B cell (primary cell): Measurements from ENCODE around the gene FIGNL2. TPM values are rescaled to one million over a fixed set of nuclear protein-coding genes. Genes with fewer than 3 reads are reported as not detected.

Experiments used
- ATAC-seq: fragments of 200-7000 bp; cut with Tn5 transposase; one replicate; pipeline ENCODE4 v1.10.0; 2021; ENCODE audit warnings: low read depth, mild to moderate bottlenecking, moderate number of reproducible peaks, moderate library complexity
- CTCF ChIA-PET: fragments of 350-600 bp; sonication (Branson Sonifier 250); formaldehyde crosslinking; loops from one replicate; lab custom pipeline; 2021; ENCODE audit warnings: antibody characterized with exemption, inconsistent platforms; lab: Charles Lee
- POLR2A ChIA-PET: fragments of 350-600 bp; sonication (Branson Sonifier 250); formaldehyde crosslinking; loops from one replicate; lab custom pipeline; 2021; ENCODE audit warnings: antibody characterized with exemption; lab: Charles Lee
- DNase-seq: peaks from one replicate; pipeline ENCODE4 v3.0.0; 2013
- H2AFZ ChIP-seq: 2 replicates; pipeline ENCODE4 v1.6.1; 2012; ENCODE audit warnings: mild to moderate bottlenecking, low read depth, low read length; ENCODE audit not compliant: insufficient read depth, poor library complexity, severe bottlenecking
- H3K27ac ChIP-seq, 2 donors: 1 replicate in 1 of 2; 2 replicates in 1 of 2; pipeline ENCODE4 v1.5.1; 2012 to 2013; ENCODE audit warnings: low read length in 2 of 2, mild to moderate bottlenecking in 2 of 2, moderate library complexity in 1 of 2
- H3K27me3 ChIP-seq, 4 experiments: fragments of 200-600 bp in 1 of 4; sonication (generic) in 1 of 4; replicated peaks in 1 of 4; 1 replicate in 2 of 4; 2 replicates in 2 of 4; pipeline versions ENCODE4 v1.6.1 to v1.7.0; 2013 to 2016; ENCODE audit warnings: low read length in 3 of 4, mild to moderate bottlenecking in 2 of 4, mixed read lengths in 1 of 4, moderate library complexity in 1 of 4; ENCODE audit not compliant: insufficient read depth in 4 of 4, control insufficient read depth in 3 of 4; ENCODE audit errors: control extremely low read depth in 1 of 4
- H3K36me3 ChIP-seq, 2 experiments: replicated peaks in 1 of 2; 1 replicate in 1 of 2; 2 replicates in 1 of 2; pipeline versions ENCODE4 v1.6.1 to v1.7.1; 2013; ENCODE audit warnings: low read length in 1 of 2; ENCODE audit not compliant: insufficient read depth in 2 of 2, control insufficient read depth in 1 of 2; ENCODE audit errors: control extremely low read depth in 1 of 2, extremely low read depth in 1 of 2
- H3K4me1 ChIP-seq, 2 donors: fragments of 200-600 bp in 1 of 2; sonication (generic) in 1 of 2; 1 replicate in 1 of 2; 2 replicates in 1 of 2; pipeline versions ENCODE4 v1.5.1 to v1.6.1; 2013 to 2017; ENCODE audit warnings: low read length in 2 of 2; ENCODE audit not compliant: control insufficient read depth in 2 of 2, insufficient read depth in 2 of 2
- H3K4me2 ChIP-seq: replicated peaks from 2 replicates; pipeline ENCODE3; 2012; ENCODE audit warnings: mild to moderate bottlenecking, low read depth, low read length; ENCODE audit not compliant: poor library complexity, severe bottlenecking
- H3K4me3 ChIP-seq, 5 experiments: fragments of 200-600 bp in 1 of 5; sonication (generic) in 1 of 5; 1 replicate in 3 of 5; 2 replicates in 2 of 5; pipeline versions ENCODE4 v1.5.1 to v1.7.0; 2011 to 2016; ENCODE audit warnings: low read length in 4 of 5, mild to moderate bottlenecking in 4 of 5, low read depth in 2 of 5, control low read depth in 1 of 5, moderate library complexity in 1 of 5; ENCODE audit not compliant: insufficient read depth in 1 of 5; ENCODE audit errors: control extremely low read depth in 1 of 5, extremely low read depth in 1 of 5
- H3K79me2 ChIP-seq: fragments of 200-600 bp; sonication (generic); one replicate; pipeline ENCODE4 v1.6.0; 2016; ENCODE audit warnings: low read length; ENCODE audit not compliant: control insufficient read depth, insufficient read depth
- H3K9ac ChIP-seq: fragments of 200-600 bp; sonication (generic); 2 replicates; pipeline ENCODE4 v1.6.1; 2017; ENCODE audit warnings: mild to moderate bottlenecking, low read length, moderate library complexity
- H3K9me3 ChIP-seq, 3 donors: one replicate each; pipeline versions ENCODE4 v1.6.1 to v1.7.1; 2013; ENCODE audit warnings: low read length in 2 of 3; ENCODE audit not compliant: control insufficient read depth in 2 of 3, insufficient read depth in 1 of 3; ENCODE audit errors: control extremely low read depth in 1 of 3
- H4K20me1 ChIP-seq: 2 replicates; pipeline ENCODE4 v1.6.0; 2012; ENCODE audit warnings: mild to moderate bottlenecking, low read length; ENCODE audit not compliant: insufficient read depth, control insufficient read depth, poor library complexity, severe bottlenecking
- H3K27ac Mint-ChIP-seq: one replicate; pipeline ENCODE4 v1.8.0; 2021; ENCODE audit warnings: mixed read lengths
- H3K27me3 Mint-ChIP-seq: one replicate; pipeline ENCODE4 v1.8.0; 2021; ENCODE audit warnings: mixed read lengths
- H3K4me1 Mint-ChIP-seq: one replicate; pipeline ENCODE4 v1.8.0; 2021; ENCODE audit warnings: mixed read lengths
- H3K4me3 Mint-ChIP-seq: one replicate; pipeline ENCODE4 v1.8.0; 2021; ENCODE audit warnings: mixed read lengths
- H3K9me3 Mint-ChIP-seq: one replicate; pipeline ENCODE4 v1.8.0; 2022; ENCODE audit warnings: mixed read lengths; ENCODE audit not compliant: insufficient read depth
- CTCF ChIP-seq: fragments of 200-600 bp; IDR thresholded peaks from one replicate; pipeline ENCODE4 v1.8.0; 2022; ENCODE audit warnings: antibody characterized with exemption, mild to moderate bottlenecking
- EZH2 ChIP-seq: IDR thresholded peaks from 2 replicates; pipeline ENCODE4 v1.6.1; 2012; ENCODE audit warnings: borderline replicate concordance, low read depth, mild to moderate bottlenecking, moderate library complexity, low read length; ENCODE audit not compliant: insufficient read depth, poor library complexity, severe bottlenecking
- WGBS: methylation state at CpG from one replicate; pipeline ENCODE4 v1.1.5; 2013; ENCODE audit warnings: missing lambda C conversion rate; ENCODE audit not compliant: insufficient coverage; 5-methylcytosine and 5-hydroxymethylcytosine counted together
- intact Hi-C: fragments of 100-400 bp; cut with micrococcal nuclease; formaldehyde crosslinking; loops from one replicate; pipeline ENCODE4 v1.10.0; 2022
- polyA plus RNA-seq: library from polyadenylated mRNA; depleted of rRNA; stranded (reverse); fragments of >200 nt; gene quantifications from 2 replicates; pipeline ENCODE4 v1.2.3, GENCODE V29; 2012
- total RNA-seq, 2 donors: library from RNA; stranded (reverse); fragments of 120-200 nt in 1 of 2; gene quantifications; 1 replicate in 1 of 2; 2 replicates in 1 of 2; pipeline versions ENCODE4 v1.2.3 to v1.2.4, GENCODE V29; 2013 to 2022

FIGNL2 gene
- total and polyA plus RNA-seq, 2 donors (not counting 1 experiment from before 2014, with no cell fraction given) = 0.16 to 0.79 TPM

GRCh38 chr12:51817027-51817953 is 31.2 kb downstream of the FIGNL2 start:
- H3K27me3 ChIP-seq = peaks cover 0 to 61% (median 16%) of the 10 kb centered on the region in 4 experiments
- 85% methylated on average over 5 of the region's 10 CpGs for WGBS
- H2AFZ ChIP-seq = no peak overlapping the region
- no peaks in the 10 kb centered on the region for H4K20me1 ChIP-seq
- ATAC-seq = no peak
- Mint-ChIP-seq H3K4me1 (peaks cover 15% of the 10 kb centered on the region), H3K4me3 (no peak overlapping the region), H3K27ac (peak overlapping the region; percentile 8), H3K9me3 (no peaks in the 10 kb centered on the region), H3K27me3 (peaks cover 55% of the 10 kb centered on the region)
- H3K4me3 ChIP-seq = no peak overlapping the region
- peaks cover 10 to 18% of the 10 kb centered on the region in 2 donors for H3K4me1 ChIP-seq
- H3K4me2 ChIP-seq = no peak overlapping the region
- CTCF ChIA-PET = interaction anchor here (1.0 kb wide), 1 partner anchor 11 kb away, joined by 6 read pairs; no protein-coding TSS in a partner anchor
- no peaks in the 10 kb centered on the region for H3K9me3 ChIP-seq
- TF ChIP-seq EZH2 (no peak), CTCF (no peak)
- H3K36me3 ChIP-seq = no peaks in the 10 kb centered on the region
- H3K27ac ChIP-seq = no peak overlapping the region
- H3K79me2 ChIP-seq = no peaks in the 10 kb centered on the region
- H3K9ac ChIP-seq = no peak overlapping the region
- POLR2A ChIA-PET = interaction anchor here (0.6 kb wide), 1 partner anchor 1277 kb away, joined by 4 read pairs; no protein-coding TSS in a partner anchor
- no peak for DNase-seq
- intact Hi-C loops = no loop called here

GRCh38 chr12:51815571-51815970 is 32.9 kb downstream of the FIGNL2 start:
- Mint-ChIP-seq H3K4me3 (peak overlapping the region; percentile 80), H3K27me3 (peaks cover 63% of the 10 kb centered on the region), H3K4me1 (peaks cover 19% of the 10 kb centered on the region), H3K9me3 (no peaks in the 10 kb centered on the region), H3K27ac (no peak overlapping the region)
- Histone ChIP-seq H3K4me2 (no peak overlapping the region), H4K20me1 (no peaks in the 10 kb centered on the region), H3K4me1 (peaks cover 10 to 15% of the 10 kb centered on the region in 2 donors), H3K27ac (no peak overlapping the region), H2AFZ (no peak overlapping the region), H3K4me3 (no peak overlapping the region), H3K27me3 (peaks cover 0 to 53% (median 14%) of the 10 kb centered on the region in 4 experiments), H3K36me3 (no peaks in the 10 kb centered on the region), H3K79me2 (no peaks in the 10 kb centered on the region), H3K9ac (no peak overlapping the region), H3K9me3 (no peaks in the 10 kb centered on the region)
- WGBS = 84% methylated on average over 4 of the region's 6 CpGs
- ATAC-seq = no peak
- POLR2A ChIA-PET = no interaction called here
- CTCF ChIA-PET = interaction anchor here (1.6 to 2.7 kb wide), 2 partner anchors 8 to 12 kb away, joined by 4 to 12 read pairs; no protein-coding TSS in a partner anchor
- no peak for DNase-seq
- intact Hi-C loops = loop anchor here (2.0 kb wide), 1 partner anchor 395 kb away; no protein-coding TSS in a partner anchor
- TF ChIP-seq CTCF = no peak
- TF ChIP-seq EZH2 = no peak
